Measurements from ENCODE around the gene NCKAP5.

- TF ChIP-seq EZH2 (IDR thresholded peaks at IDR 0.05; ENCODE audit: low read depth, low read length, severe bottlenecking) (no peak), RAD21 (IDR thresholded peaks at IDR 0.05 in 1 of 2, conservative IDR thresholded peaks at IDR 0.05 in 1 of 2; ENCODE audit: low read depth in 2 of 2, low read length in 2 of 2) (no peak), GABPA (IDR thresholded peaks at IDR 0.05; ENCODE audit: borderline replicate concordance, insufficient read depth, low read length) (no peak), POLR2A (IDR thresholded peaks at IDR 0.05; ENCODE audit: control extremely low read depth in 1 of 2, low read depth in 2 of 2, low read length in 2 of 2) (no peak), CTCF (IDR thresholded peaks at IDR 0.05; ENCODE audit: control extremely low read depth in 1 of 3, insufficient read depth in 1 of 3, low read depth in 1 of 3, low read length in 3 of 3) (no peak)
Measured at GRCh38 chr2:133104871-133105270, 463.4 kb downstream of the NCKAP5 start.
